DOHH2 (cell line): ENCODE measurements around the gene PRORP.

Source experiments
- CTCF ChIP-seq: fragments of 200-600 bp; sonication (generic); IDR thresholded peaks from one replicate; pipeline ENCODE4 v1.5.1; 2014; ENCODE audit warnings: antibody characterized with exemption, mild to moderate bottlenecking, low read depth, low read length; ENCODE audit not compliant: poor library complexity, severe bottlenecking
- EZH2phosphoT487 ChIP-seq: fragments of 200-600 bp; sonication (generic); IDR thresholded peaks from 2 replicates; pipeline ENCODE4 v1.6.1; 2017; ENCODE audit warnings: borderline replicate concordance, mild to moderate bottlenecking, antibody characterized with exemption, low read length, moderate library complexity, mixed read lengths

DNA sequence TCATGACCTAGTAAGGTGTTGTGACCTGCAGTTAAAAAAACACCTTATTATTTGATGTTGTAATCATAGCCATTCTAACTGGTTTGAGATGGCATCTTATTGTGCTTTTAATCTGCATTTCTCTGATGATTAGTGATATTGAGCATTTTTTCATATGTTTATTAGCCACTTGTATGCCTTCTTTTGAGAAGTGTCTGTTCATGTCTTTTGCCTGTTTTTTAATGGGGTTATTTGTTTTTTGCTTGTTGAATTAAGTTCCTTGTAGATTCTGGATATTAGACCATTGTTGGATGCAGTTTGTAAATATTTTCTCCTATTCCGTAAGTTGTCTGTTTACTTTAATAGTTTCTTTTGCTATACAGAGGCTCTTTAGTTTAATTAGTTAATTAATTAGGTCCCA lies 41.0 kb downstream of the PRORP start:
- TF ChIP-seq CTCF = no peak
- no peak for TF ChIP-seq EZH2phosphoT487
